ENCODE data around the gene CTNNA3.
"Not testable (repeated sequence)": the region's sequence is repeated elsewhere in the genome, so short reads cannot be mapped to it uniquely, and the experiment has no call there.

CTNNA3 gene

GRCh38 chr10:66335753-66336152 lies 1360.2 kb downstream of the CTNNA3 start:
- not testable (repeated sequence) for DNase-seq

- DNase-seq: no peak
Measured at GRCh38 chr10:66329147-66329546, 1366.8 kb downstream of the CTNNA3 start.

GRCh38 chr10:66326876-66327275 lies 1369.1 kb downstream of the CTNNA3 start:
- DNase-seq: no peak

GRCh38 chr10:66322777-66323176 lies 1373.2 kb downstream of the CTNNA3 start:
- no peak for DNase-seq

GRCh38 chr10:66321723-66322665 lies 1374.0 kb downstream of the CTNNA3 start:
- no peak for DNase-seq

GRCh38 chr10:66318761-66319160 lies 1377.2 kb downstream of the CTNNA3 start:
- no peak for DNase-seq

GRCh38 chr10:66307826-66308225 lies 1388.2 kb downstream of the CTNNA3 start:
- DNase-seq: no peak

- no peak for DNase-seq
Measured at GRCh38 chr10:66301078-66301477, 1394.9 kb downstream of the CTNNA3 start.

GRCh38 chr10:66295602-66296001 lies 1400.4 kb downstream of the CTNNA3 start:
- DNase-seq: no peak

- no peak for DNase-seq
Measured at GRCh38 chr10:66294538-66294937, 1401.5 kb downstream of the CTNNA3 start.

GRCh38 chr10:66292922-66293321 lies 1403.1 kb downstream of the CTNNA3 start:
- no peak for DNase-seq

GRCh38 chr10:66292456-66292855 lies 1403.5 kb downstream of the CTNNA3 start:
- no peak for DNase-seq

GRCh38 chr10:66291133-66291532 lies 1404.9 kb downstream of the CTNNA3 start:
- no peak for DNase-seq

- DNase-seq: no peak
Measured at GRCh38 chr10:66284621-66285020, 1411.4 kb downstream of the CTNNA3 start.

- DNase-seq: no peak
Measured at GRCh38 chr10:66283874-66284464, 1412.0 kb downstream of the CTNNA3 start.

GRCh38 chr10:66283064-66283463 lies 1412.9 kb downstream of the CTNNA3 start:
- DNase-seq: no peak

- DNase-seq: no peak
Measured at GRCh38 chr10:66281327-66281726, 1414.7 kb downstream of the CTNNA3 start.

GRCh38 chr10:66277481-66277880 lies 1418.5 kb downstream of the CTNNA3 start:
- no peak for DNase-seq

- DNase-seq: no peak
Measured at GRCh38 chr10:66273966-66274519, 1422.0 kb downstream of the CTNNA3 start.

- no peak for DNase-seq
Measured at GRCh38 chr10:66265398-66265797, 1430.6 kb downstream of the CTNNA3 start.

GRCh38 chr10:66259836-66260235 lies 1436.2 kb downstream of the CTNNA3 start:
- DNase-seq: no peak

GRCh38 chr10:66258693-66259092 lies 1437.3 kb downstream of the CTNNA3 start:
- DNase-seq: no peak

GRCh38 chr10:66257801-66258200 lies 1438.2 kb downstream of the CTNNA3 start:
- DNase-seq: no peak

GRCh38 chr10:66252986-66253385 lies 1443.0 kb downstream of the CTNNA3 start:
- DNase-seq: no peak

All from NCI-H1048 (cell line).